Measurements from ENCODE around the gene MAGI2.

GRCh38 chr7:79489371-79489770, 35.9 kb upstream of the MAGI2 start:
- TF ChIP-seq CTCF (conservative IDR thresholded peaks at IDR 0.05; ENCODE audit: low read length) (no peak), EZH2phosphoT487 (IDR thresholded peaks at IDR 0.05; ENCODE audit: borderline replicate concordance, low read depth, low read length) (no peak)
